ENCODE data around the gene TPPP.

GRCh38 chr5:668283-668995, 24.7 kb downstream of the TPPP start:
- TF ChIP-seq CTCF (IDR thresholded peaks at IDR 0.05; ENCODE audit: low read depth, low read length, poor library complexity, severe bottlenecking) (no peak), EZH2phosphoT487 (IDR thresholded peaks at IDR 0.05; ENCODE audit: borderline replicate concordance, low read length) (no peak)

All from DOHH2 (cell line).